NCI-H1930 (cell line): ENCODE measurements around the gene SYT7.

Experiments used
- DNase-seq, 2 experiments: peaks; one replicate each; lab custom pipeline; 2025; lab: John Stamatoyannopoulos, UW

Gene SYT7

DNA sequence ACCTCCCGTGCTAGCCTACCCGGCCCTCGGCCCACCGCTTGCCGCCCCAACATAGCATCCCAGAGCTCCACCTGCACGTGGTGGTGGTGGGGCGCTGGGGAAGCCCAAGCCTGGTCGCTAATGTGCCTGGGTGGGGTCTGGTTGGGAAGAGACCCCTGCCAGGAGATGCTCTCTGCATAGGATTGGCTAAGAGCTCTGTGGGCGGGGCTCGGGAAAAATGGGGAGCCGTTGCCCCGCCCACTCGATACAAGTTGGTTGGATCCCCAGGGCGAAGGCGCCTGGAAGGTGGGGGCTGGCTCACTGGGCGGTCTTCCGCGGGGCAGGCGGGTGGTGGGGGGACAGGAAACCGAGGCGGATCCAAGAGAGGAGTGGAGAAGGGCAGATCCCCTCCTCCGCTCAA is 64.7 kb downstream of the SYT7 start:
- no peak for DNase-seq

- DNase-seq, result no peak
These were observed 65.2 kb downstream of the SYT7 start for GRCh38 chr11:61515686-61516085.

DNA sequence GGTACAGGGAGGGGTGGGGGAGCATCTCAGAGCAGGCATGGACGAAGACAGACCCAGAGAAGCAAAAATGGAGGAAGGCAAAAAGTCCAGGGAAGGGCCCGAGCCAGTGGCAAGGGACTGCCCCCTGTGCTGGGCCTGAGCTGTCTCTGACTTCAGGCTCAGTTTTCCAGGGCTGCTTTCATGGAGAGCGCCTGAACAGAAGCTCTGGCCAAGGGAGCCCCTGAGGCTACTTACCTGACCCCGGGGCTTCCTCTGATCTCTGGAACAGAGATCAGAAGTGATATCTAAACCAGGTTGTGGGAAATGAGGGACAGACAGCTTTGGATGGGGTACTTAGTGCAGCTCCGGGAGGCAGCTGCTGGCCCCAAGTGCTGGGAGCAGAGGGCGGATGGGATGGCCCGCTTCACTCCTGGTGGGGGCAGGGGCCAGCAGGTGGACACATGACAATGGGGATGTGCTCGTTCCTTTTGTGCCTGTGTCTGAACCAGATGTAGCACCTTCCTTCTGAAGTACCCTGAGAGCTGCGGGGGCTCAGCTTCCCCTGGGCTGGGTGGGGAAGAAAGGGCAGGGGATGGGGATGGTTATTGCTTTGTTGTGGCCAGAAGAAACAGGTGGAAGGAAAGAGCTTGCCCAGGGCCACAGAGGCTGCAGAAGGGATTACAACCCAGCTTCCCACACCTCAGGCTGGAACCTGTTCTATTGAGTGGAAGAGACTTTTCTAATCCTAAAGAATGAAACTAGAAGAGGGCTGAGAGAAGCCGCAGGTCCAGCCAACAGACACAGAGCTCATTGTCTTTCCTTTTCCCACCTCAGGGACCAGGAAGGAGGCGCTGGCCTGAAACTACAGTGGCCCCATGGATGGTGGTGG is 66.6 kb downstream of the SYT7 start:
- no peak for DNase-seq

DNA sequence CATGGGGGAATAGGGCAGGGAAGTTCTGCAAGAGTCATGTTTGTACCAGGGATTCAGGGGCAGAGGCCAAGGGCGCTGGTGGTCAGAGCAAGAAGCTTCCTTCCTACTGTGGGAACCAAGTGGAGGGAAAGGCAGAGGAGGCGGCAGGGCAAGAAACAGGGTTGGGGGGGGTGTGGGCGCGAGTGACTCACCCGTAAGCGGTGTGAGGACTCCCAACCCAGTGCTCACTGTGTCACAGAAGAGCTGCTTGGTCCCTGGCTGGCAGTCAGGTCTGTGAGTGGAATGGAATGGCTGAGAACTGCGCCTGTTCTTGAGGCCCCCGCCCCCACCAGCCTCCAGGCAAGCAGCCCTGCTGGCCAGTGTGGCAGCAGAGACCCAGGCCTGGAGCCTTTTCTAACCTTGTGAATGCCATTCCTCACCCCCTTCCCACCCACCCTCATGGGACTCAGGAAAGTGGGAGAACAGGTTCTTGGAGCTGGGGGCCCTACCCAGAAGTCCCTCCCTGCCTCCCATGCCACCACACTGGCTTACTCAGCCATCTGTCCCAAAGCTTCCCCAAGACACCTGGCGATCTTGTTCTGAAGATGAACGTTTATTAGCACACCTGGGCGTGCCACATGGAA is 67.6 kb downstream of the SYT7 start:
- no peak for DNase-seq

GRCh38 chr11:61512435-61512834 is 68.4 kb downstream of the SYT7 start:
- no peak for DNase-seq

DNA sequence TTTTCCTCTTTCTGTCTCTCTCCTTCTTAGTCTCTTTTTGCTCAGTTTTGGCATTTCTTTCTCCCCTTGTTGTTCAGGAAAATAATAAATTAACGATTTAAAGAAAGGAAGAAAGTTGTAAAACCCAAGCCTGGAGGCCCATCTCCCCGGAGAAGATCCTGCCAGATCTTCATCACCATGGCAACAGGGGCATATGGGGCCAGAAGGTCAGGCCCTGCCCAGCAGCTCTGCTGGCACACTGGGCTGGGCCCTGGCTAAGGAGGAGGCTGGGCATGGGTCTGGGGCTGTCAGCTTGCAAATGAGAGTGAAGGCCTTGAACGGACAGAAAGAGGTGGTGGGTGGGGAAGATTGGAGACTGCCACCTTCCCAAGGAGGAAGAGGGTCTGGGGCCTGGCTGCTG is 69.5 kb downstream of the SYT7 start:
- no peak for DNase-seq

GRCh38 chr11:61510974-61511373 is 69.9 kb downstream of the SYT7 start:
- no peak for DNase-seq

DNA sequence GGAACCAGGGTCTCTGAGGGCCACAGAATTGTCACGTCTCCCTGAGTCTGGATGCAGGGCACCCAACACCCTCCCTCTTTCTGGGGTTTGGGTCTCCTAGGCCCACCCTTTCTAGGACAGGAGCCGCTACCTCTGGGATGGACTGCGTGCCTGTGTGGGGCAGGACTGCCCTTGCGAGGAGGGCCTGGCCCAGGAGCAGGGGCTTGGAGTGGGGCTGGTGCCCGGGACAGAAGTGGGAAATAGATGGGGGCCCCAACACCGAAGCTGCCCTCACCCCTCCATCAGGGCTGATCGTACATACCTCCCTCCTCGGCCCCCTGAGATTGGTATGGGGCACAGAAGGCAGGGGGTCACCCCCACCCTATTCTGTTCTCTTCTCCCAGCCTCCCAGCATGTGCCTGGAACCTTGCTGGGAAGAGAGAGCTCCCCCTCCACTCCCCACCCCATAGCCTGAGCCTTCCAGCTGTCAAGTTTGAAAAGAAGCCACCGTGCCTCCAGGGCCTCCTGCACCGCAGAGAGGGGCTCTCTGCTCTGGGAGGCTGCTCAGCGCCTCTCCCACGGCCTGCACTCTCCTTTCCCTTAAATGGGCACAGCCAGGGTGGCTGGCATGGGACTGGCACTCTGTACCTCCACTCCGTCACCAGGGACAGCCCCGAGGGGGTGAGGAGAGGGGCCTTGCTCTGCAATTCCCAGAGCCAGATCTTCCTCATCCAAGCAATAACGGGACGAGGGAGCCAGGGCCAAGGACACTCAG is 70.5 kb downstream of the SYT7 start:
- DNase-seq, result no peak

DNA sequence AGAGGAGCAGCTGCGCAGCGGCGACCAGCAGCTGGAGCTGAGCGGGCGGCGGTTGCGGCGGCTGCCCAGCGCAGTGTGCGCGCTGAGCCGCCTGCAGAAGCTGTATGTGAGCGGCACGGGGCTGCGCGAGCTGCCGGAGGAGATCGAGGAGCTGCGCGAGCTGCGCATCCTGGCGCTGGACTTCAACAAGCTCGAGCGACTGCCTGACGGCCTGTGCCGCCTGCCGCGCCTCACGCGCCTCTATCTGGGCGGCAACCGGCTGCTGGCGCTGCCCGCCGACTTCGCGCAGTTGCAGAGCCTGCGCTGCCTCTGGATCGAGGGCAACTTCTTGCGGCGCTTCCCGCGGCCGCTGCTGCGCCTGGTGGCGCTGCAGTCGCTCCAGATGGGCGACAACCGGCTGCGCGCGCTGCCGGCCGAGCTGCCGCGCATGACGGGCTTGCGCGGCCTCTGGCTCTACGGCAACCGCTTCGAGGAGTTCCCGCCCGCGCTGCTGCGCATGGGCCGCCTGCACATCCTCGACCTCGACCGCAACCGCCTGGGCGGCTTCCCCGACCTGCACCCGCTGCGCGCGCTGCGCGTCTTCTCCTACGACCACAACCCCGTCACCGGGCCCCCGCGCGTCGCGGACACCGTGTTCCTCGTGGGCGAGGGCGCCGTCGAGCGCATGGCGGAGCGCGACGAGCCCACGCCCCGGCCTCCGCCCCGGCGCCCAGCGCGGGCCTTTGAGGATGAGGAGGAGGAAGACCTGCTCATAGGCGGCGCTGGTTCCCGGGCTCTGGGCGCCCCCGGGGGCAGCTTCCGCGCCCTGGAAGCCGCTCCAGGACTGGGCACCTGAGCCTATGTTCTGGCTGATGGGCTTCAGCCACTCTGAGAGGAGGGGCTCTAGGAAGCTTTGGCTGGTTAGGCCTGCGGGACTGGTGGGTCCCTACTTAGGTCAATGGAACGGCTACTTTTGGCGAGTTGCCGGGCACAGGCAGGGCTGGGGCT is 71.5 kb downstream of the SYT7 start:
- peak; percentile 87 to 89 for DNase-seq

DNA sequence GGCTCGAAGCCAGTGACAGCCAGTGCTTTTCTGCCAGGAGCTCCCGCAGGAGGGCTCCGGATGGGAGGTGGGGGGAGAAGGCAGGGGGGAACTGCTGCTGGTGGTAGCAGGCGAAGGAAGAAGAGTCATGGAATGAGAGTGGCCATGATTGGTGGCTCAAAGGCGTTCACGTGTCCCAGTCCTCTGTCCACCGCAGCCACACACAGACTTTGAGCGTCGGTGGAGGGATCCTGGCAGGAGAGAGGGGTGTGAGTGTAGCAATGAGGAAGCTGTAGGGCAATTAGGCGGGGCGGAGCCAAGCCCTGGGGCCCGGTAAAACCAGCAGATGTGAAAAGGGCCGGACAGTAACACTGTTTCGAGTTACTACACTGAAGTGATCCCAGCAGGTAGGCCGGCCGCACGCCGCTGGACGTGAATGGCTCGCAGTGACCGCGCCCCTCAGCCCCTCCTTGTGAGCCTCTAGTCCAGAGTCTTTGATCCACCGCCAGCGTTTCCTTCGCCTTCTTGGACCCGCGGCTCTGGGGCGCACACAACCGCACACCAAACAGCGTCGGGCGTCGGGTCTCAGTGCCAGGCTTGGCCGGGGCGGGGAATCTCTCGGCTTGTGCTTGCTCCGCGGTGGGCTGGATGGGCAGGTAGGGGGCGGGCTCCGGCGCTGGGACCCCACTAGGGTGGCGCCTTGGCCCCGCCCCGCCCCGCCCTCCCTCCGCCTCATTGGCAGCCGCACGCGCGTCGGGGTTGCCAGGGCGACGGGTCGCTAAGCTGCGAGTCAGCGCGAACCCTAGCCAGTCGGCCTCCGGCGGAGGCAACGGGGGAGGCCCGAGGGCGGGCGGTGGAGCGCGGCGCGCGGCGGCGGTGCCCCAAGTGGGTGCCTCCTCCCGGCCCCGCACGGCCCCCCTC is 72.7 kb downstream of the SYT7 start, which contains the start of gene LRRC10B:
Gene LRRC10B (plus strand): TSS at position 788 of the 900 bp plus-strand sequence. CDS start 250 bp downstream, outside the sequence.
- peak; percentile 80 to 84 for DNase-seq

DNA sequence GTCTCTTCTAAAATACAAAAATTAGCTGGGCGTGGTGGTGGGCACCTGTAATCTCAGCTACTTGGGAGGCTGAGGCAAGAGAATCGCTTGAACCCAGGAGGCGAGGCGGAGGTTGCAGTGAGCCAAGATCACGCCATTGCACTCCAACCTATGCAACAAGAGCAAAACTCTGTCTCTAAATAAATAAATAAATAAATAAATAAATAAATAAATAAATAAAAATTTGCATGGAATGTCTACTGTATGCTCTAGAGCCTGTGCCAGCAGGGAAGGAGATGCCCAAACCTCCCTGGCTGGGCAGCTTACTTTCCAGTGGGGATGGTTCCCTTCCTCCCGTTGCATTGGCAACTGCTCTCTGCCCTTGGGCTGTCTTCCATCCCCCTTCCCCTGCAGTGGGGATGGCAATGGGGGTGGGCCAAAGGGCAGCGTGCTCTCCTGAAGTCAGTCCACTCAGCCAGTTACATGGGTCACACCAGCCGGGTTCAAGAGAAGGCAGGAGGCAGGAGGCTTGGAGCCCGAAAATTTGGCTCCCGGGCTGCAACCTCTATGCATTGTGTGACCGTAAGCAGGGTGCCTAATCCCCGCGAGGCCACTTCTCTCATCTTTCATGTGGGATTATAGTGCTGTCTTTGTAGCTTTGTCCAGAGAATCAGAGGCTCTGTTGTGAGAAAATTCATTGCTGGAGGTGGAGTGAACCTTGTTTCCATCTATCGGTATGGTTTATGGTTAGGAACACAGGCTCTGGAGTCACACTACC is 73.7 kb downstream of the SYT7 start:
- no peak for DNase-seq

GRCh38 chr11:61505640-61506155 is 75.2 kb downstream of the SYT7 start:
- no peak for DNase-seq

DNA sequence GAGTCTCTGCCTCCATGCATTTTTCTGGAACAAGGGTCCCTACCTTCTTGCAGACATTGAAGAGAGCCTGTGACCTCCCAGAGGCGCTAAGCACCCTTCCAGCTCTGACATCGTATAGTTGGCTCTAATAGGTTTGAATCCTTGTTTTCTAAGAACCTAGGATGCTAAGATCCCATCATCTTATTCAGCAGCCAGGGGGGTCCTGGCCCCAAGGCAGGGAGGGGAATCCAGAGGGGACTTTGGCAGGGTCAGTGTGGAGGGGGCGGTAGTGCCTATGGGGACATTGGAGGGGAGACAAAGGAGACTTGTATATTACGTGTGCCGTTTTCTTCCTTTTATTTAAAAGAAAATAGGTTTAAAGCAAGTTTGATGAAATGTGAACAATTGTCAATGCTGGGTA is 75.8 kb downstream of the SYT7 start:
- no peak for DNase-seq

DNA sequence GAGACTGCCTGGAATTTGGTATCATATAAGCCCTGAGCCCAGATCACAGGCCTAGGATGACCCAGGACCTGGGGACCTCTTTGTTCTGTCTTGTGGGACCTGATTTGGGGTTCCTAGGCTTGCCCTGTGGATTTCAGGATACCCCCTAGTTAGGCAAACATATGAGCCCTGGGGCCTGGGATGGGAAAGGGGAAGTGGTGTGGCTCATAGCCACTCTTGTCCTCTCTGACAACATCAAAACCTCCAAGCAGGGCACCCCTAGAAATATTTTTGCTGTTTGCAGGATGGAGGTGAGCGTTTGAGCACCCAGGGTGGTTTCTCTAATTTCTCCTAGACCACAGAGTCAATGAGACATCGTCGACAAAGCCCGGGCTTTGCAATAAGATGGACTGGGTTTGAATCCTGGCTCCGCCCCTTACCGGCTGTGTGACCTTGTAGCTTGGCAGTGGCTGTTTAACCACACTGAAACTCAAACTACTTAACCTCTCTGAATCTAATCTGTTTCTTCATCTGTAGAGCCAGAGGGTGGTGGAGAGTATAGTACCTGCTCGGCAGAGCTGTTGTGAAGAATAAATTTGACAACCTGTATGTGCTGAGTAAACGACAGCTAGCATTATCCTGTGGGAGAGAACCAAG is 77.6 kb downstream of the SYT7 start:
- no peak for DNase-seq

DNA sequence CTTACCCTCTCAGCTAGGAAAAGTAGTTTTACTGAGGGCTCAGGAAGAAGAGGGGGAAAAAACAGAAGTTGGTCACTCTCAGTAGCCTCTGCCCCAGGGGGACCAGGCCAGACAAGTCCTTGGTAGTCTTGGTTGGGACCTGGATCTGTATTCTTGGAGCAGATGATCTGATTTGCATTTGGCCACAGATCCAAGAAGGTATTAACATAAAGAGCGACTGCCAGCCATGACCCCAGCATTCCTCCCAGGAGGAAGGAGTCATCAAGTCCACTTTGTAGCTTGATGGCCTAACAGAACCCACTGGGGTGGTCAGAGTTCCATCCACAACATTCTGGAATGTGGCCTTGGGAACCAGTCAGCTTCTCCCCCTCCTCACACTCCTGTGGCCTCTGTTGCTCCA is 78.4 kb downstream of the SYT7 start:
- DNase-seq, result no peak

DNA sequence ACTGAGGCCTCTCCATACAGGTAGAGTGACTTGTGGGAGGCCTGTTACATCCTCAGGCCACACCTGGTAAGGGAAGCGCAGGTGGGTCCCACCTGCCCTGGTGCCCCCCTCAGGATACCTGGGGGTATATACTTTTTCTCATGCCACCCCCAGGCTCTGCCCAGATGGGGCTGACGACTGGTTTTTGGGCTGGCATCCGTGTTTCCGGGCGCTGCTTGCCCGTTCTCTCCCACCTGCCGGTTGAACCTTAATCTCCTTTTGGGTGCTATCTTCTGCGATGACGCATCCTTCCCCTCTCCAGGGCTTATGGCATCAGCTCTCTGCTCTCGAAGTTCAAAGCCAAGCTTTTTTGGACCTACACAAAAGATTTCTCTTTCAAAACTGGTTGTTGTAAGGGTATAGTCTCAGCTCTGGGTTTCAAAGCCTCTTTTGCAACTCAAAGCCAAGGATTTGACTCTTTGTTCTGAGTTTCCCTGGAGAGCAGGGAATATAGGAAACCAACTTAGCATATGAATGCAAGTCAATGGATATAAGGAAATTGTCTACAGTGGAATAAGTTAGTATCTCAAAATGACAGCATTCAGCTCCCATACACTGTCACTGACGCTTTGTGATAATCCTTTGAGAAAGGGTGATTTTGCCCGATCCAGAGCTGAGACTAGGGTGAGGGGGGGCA is 80.9 kb downstream of the SYT7 start:
- no peak for DNase-seq

- no peak for DNase-seq
These were observed 82.0 kb downstream of the SYT7 start for GRCh38 chr11:61498767-61499341.

GRCh38 chr11:61497876-61498275 is 83.0 kb downstream of the SYT7 start:
- DNase-seq, result no peak
